HEK293 (cell line): ENCODE results near the gene SPATA6L.

Experiments used
- GLIS1 ChIP-seq: fragments of 450-650 bp; formaldehyde crosslinking; IDR thresholded peaks from 2 replicates; pipeline ENCODE4 v1.5.1; 2016; ENCODE audit warnings: missing biosample characterization, missing genetic modification characterization
- HOXC10 ChIP-seq: sonication (generic); formaldehyde crosslinking; IDR thresholded peaks from 2 replicates; pipeline ENCODE4 v1.8.1; 2023; ENCODE audit warnings: mild to moderate bottlenecking, missing genetic modification reagents
- INSM2 ChIP-seq: fragments of 450-650 bp; formaldehyde crosslinking; IDR thresholded peaks from 2 replicates; pipeline ENCODE4 v1.5.1; 2016; ENCODE audit warnings: missing biosample characterization, missing genetic modification characterization
- KLF10 ChIP-seq: fragments of 450-650 bp; IDR thresholded peaks from 2 replicates; pipeline ENCODE4 v1.5.1; 2018; ENCODE audit warnings: missing biosample characterization, mild to moderate bottlenecking, missing genetic modification characterization
- KLF9 ChIP-seq: fragments of 450-650 bp; formaldehyde crosslinking; IDR thresholded peaks from 2 replicates; pipeline ENCODE4 v1.5.1; 2016; ENCODE audit warnings: missing biosample characterization, missing genetic modification characterization, low read depth
- PATZ1 ChIP-seq: fragments of 450-650 bp; formaldehyde crosslinking; IDR thresholded peaks from 2 replicates; pipeline ENCODE4 v1.5.1; 2016; ENCODE audit warnings: missing biosample characterization, missing genetic modification characterization
- SP2 ChIP-seq: fragments of 450-650 bp; formaldehyde crosslinking; IDR thresholded peaks from 2 replicates; pipeline ENCODE4 v1.5.1; 2016; ENCODE audit warnings: missing biosample characterization, missing genetic modification characterization
- SP3 ChIP-seq: fragments of 450-650 bp; formaldehyde crosslinking; IDR thresholded peaks from 2 replicates; pipeline ENCODE4 v1.5.1; 2016; ENCODE audit warnings: missing biosample characterization, missing genetic modification characterization
- SP7 ChIP-seq: fragments of 450-650 bp; formaldehyde crosslinking; IDR thresholded peaks from 2 replicates; pipeline ENCODE4 v1.5.1; 2016; ENCODE audit warnings: missing biosample characterization, missing genetic modification characterization
- TRIM28 ChIP-seq: IDR thresholded peaks from 2 replicates; pipeline ENCODE4 v1.6.1; 2011; ENCODE audit warnings: low read length, control low read depth, borderline replicate concordance
- YY2 ChIP-seq: fragments of 450-650 bp; formaldehyde crosslinking; IDR thresholded peaks from 2 replicates; pipeline ENCODE4 v1.5.1; 2016; ENCODE audit warnings: missing biosample characterization, missing genetic modification characterization
- ZBTB10 ChIP-seq: fragments of 450-650 bp; formaldehyde crosslinking; IDR thresholded peaks from 2 replicates; pipeline ENCODE4 v1.5.1; 2016; ENCODE audit warnings: missing biosample characterization, missing genetic modification characterization
- ZBTB17 ChIP-seq: fragments of 450-650 bp; formaldehyde crosslinking; IDR thresholded peaks from 2 replicates; pipeline ENCODE4 v1.5.1; 2016; ENCODE audit warnings: missing biosample characterization, missing genetic modification characterization
- ZBTB21 ChIP-seq: fragments of 450-650 bp; formaldehyde crosslinking; IDR thresholded peaks from 2 replicates; pipeline ENCODE4 v1.5.1; 2017; ENCODE audit warnings: missing biosample characterization, missing genetic modification characterization
- ZBTB44 ChIP-seq: fragments of 450-650 bp; IDR thresholded peaks from 2 replicates; pipeline ENCODE4 v1.5.1; 2018; ENCODE audit warnings: missing biosample characterization, mild to moderate bottlenecking, missing genetic modification characterization
- ZBTB48 ChIP-seq: fragments of 450-650 bp; formaldehyde crosslinking; IDR thresholded peaks from 2 replicates; pipeline ENCODE4 v1.5.1; 2016; ENCODE audit warnings: missing biosample characterization, missing genetic modification characterization
- ZNF112 ChIP-seq: fragments of 450-650 bp; formaldehyde crosslinking; IDR thresholded peaks from 2 replicates; pipeline ENCODE4 v1.5.0; 2017; ENCODE audit warnings: missing biosample characterization, missing genetic modification characterization
- ZNF501 ChIP-seq: fragments of 450-650 bp; formaldehyde crosslinking; IDR thresholded peaks from 2 replicates; pipeline ENCODE4 v1.5.1; 2016; ENCODE audit warnings: missing biosample characterization, missing genetic modification characterization
- ZNF561 ChIP-seq: fragments of 450-650 bp; IDR thresholded peaks from 2 replicates; pipeline ENCODE4 v1.5.1; 2018; ENCODE audit warnings: missing biosample characterization, missing genetic modification characterization, borderline replicate concordance
- ZNF660 ChIP-seq: fragments of 450-650 bp; IDR thresholded peaks from 2 replicates; pipeline ENCODE4 v1.5.1; 2018; ENCODE audit warnings: missing biosample characterization, mild to moderate bottlenecking, missing genetic modification characterization
- ZNF76 ChIP-seq: fragments of 450-650 bp; formaldehyde crosslinking; IDR thresholded peaks from 2 replicates; pipeline ENCODE4; 2016; ENCODE audit warnings: low read depth, missing biosample characterization, missing genetic modification characterization, borderline replicate concordance
- ZNF777 ChIP-seq: fragments of 450-650 bp; formaldehyde crosslinking; IDR thresholded peaks from 2 replicates; pipeline ENCODE4 v1.5.1; 2017; ENCODE audit warnings: missing biosample characterization, missing genetic modification characterization, borderline replicate concordance
- ZSCAN30 ChIP-seq: fragments of 450-650 bp; IDR thresholded peaks from 2 replicates; pipeline ENCODE4 v1.5.1; 2018; ENCODE audit warnings: missing biosample characterization, mild to moderate bottlenecking, missing genetic modification characterization, moderate library complexity
- TF ChIP-seq, protein P1 (sequence below): fragments of 450-650 bp; formaldehyde crosslinking; IDR thresholded peaks from 2 replicates; pipeline ENCODE4 v1.5.1; 2016; ENCODE audit warnings: missing biosample characterization, missing genetic modification characterization
- TF ChIP-seq, protein P2 (sequence below): fragments of 450-650 bp; formaldehyde crosslinking; IDR thresholded peaks from 2 replicates; pipeline ENCODE4 v1.5.1; 2016; ENCODE audit warnings: missing biosample characterization, missing genetic modification characterization

The SPATA6L gene

DNA sequence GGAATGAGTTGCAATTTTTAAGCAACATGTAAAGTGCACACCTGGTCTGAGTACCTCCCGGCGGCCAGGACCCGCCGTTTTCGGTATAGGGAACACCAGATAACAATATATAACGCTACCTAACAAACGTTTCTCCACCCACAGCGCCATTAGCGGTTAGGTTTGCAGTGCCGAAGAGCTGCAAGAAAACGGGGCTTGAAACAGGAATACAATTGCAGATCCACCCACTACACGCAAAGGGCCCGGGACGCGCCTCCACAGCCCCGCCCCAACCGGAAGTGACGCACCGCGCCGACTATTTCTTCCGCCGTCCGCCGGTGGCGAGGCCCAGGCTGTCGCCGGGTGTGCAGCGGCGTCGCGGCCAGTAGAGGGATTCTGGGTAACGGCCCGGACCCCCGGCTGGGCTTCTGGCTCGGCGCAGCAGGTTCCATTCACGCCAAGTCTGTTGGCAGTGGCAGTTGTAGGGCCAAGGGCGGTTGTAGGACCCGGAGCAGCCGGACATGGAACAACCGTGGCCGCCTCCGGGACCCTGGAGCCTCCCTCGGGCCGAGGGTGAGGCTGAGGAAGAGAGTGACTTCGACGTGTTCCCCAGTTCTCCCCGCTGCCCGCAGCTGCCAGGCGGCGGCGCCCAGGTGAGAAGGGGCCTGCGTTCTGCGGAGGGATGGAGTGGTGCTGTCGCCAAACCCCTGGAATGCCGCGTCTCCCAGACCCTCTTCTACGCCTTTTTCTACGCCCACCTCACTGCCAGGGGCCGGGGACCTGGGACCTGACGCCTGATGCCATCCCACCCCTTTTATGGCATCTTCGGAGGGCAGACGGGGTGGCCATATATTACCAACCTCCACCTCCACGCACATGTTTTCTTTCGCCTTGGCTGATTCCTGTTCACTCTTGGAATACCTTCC lies 13.2 kb upstream of the SPATA6L start, which contains the start of gene CDC37L1 (continued):
- TF ChIP-seq PATZ1 (tag by site-specific recombination) (peak; percentile 48; the same call in 1 of the 2 replicates), ZBTB17 (tag by site-specific recombination) (peak; percentile 27; the same call in 1 of the 2 replicates), ZNF501 (peak; percentile 73), TRIM28 (peak; percentile 68; the same call in 1 of the 2 replicates), GLIS1 (tag by site-specific recombination) (peak; percentile 57), SP7 (tag by site-specific recombination) (0 out of 2 replicates have a peak, but pooled peaks have one; percentile 55), SP3 (peak; percentile 65), ZBTB48 (tag by site-specific recombination) (0 out of 2 replicates have a peak, but pooled peaks have one; percentile 32), INSM2 (peak; percentile 27; the same call in 1 of the 2 replicates), ZNF76 (tag by site-specific recombination) (peak; percentile 87), KLF9 (tag by site-specific recombination) (peak; percentile 65), ZBTB44 (tag by site-specific recombination) (peak; percentile 43; the same call in 1 of the 2 replicates), ZNF777 (tag by site-specific recombination) (peak; percentile 65; the same call in 1 of the 2 replicates), ZNF112 (no peak), ZSCAN30 (tag by site-specific recombination) (peak; percentile 44; the same call in 1 of the 2 replicates), SP2 (tag by site-specific recombination) (peak; percentile 82), YY2 (tag by site-specific recombination) (no peak), HOXC10 (CRISPR knock-in tag) (0 out of 2 replicates have a peak, but pooled peaks have one; percentile 54), ZBTB10 (0 out of 2 replicates have a peak, but pooled peaks have one; percentile 27), ZNF561 (tag by site-specific recombination) (peak; percentile 62; the same call in 1 of the 2 replicates), ZBTB21 (tag by site-specific recombination) (peak; percentile 58; the same call in 1 of the 2 replicates), ZNF660 (no peak; the same call in 1 of the 2 replicates), KLF10 (tag by site-specific recombination) (peak; percentile 87)
- TF ChIP-seq, protein P1, sequence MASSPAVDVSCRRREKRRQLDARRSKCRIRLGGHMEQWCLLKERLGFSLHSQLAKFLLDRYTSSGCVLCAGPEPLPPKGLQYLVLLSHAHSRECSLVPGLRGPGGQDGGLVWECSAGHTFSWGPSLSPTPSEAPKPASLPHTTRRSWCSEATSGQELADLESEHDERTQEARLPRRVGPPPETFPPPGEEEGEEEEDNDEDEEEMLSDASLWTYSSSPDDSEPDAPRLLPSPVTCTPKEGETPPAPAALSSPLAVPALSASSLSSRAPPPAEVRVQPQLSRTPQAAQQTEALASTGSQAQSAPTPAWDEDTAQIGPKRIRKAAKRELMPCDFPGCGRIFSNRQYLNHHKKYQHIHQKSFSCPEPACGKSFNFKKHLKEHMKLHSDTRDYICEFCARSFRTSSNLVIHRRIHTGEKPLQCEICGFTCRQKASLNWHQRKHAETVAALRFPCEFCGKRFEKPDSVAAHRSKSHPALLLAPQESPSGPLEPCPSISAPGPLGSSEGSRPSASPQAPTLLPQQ (tag by site-specific recombination), result peak; percentile 61; the same call in 1 of the 2 replicates
- TF ChIP-seq, protein P2, sequence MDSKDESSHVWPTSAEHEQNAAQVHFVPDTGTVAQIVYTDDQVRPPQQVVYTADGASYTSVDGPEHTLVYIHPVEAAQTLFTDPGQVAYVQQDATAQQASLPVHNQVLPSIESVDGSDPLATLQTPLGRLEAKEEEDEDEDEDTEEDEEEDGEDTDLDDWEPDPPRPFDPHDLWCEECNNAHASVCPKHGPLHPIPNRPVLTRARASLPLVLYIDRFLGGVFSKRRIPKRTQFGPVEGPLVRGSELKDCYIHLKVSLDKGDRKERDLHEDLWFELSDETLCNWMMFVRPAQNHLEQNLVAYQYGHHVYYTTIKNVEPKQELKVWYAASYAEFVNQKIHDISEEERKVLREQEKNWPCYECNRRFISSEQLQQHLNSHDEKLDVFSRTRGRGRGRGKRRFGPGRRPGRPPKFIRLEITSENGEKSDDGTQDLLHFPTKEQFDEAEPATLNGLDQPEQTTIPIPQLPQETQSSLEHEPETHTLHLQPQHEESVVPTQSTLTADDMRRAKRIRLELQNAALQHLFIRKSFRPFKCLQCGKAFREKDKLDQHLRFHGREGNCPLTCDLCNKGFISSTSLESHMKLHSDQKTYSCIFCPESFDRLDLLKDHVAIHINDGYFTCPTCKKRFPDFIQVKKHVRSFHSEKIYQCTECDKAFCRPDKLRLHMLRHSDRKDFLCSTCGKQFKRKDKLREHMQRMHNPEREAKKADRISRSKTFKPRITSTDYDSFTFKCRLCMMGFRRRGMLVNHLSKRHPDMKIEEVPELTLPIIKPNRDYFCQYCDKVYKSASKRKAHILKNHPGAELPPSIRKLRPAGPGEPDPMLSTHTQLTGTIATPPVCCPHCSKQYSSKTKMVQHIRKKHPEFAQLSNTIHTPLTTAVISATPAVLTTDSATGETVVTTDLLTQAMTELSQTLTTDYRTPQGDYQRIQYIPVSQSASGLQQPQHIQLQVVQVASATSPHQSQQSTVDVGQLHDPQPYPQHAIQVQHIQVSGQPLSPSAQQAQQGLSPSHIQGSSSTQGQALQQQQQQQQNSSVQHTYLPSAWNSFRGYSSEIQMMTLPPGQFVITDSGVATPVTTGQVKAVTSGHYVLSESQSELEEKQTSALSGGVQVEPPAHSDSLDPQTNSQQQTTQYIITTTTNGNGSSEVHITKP (tag by site-specific recombination), result peak; percentile 71
